GM10248 (cell line): ENCODE results near the gene GNB1.
"Not testable (repeated sequence)": the region's sequence is repeated elsewhere in the genome, so short reads cannot be mapped to it uniquely, and the experiment has no call there.

ENCODE experiments used
- CTCF ChIA-PET: fragments of 300-600 bp; sonication (Branson Sonifier 250); formaldehyde crosslinking; extraction: SDS; loops from one replicate; lab custom pipeline; 2021; ENCODE audit warnings: antibody characterized with exemption; lab: Yijun Ruan, JAX
- POLR2A ChIA-PET: fragments of 350-650 bp; sonication (Branson Sonifier 250); formaldehyde crosslinking; extraction: SDS; loops from one replicate; lab custom pipeline; 2020; ENCODE audit warnings: antibody characterized with exemption; lab: Yijun Ruan, JAX
- DNase-seq: peaks from one replicate; pipeline ENCODE4 v3.0.0; 2012; ENCODE audit errors: extremely low spot score
- TF ChIP-seq, protein P1 (sequence below): IDR thresholded peaks from 2 replicates; pipeline ENCODE4 v1.5.1; 2012; ENCODE audit warnings: mild to moderate bottlenecking, low read depth; ENCODE audit errors: extremely low read depth, missing control alignments, control extremely low read depth

Gene GNB1

DNA sequence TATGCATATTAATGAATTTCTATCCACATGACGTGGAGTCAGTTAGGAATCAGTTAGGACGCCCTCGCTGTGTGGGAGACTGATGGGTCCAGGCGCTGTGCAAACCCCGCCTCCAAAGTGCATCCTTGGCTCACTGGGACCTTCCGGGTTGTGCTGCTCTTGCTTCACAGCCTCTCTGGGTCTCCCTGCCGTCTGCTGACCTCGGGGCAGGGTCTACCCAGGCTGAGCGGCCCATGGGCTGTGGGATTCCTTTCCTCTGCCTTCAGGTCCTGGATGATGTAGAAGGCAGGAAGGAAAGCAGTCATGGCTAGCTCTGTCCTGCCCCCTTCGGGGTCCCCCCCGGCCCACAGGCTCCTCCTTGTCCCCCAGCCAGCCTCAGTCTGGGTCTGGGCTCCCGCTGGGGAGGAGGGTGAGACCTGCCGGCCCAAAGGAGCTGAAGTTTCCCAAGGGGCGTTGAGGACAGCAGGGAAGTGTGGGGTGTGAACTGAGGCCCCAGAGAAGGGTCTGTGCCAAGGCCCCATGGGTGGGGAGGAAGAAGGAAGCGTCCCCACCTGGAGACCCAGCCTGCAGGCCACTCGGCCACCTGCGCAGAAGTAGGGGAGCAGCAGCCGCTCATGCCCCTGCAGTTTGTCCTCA, 142.1 kb downstream of the GNB1 start:
- POLR2A ChIA-PET, result no interaction called here
- CTCF ChIA-PET, result interaction anchor here (1.5 kb wide), 1 partner anchor 27 kb away, joined by 3 read pairs; no protein-coding TSS in a partner anchor
- no peak for DNase-seq
- TF ChIP-seq, protein P1, sequence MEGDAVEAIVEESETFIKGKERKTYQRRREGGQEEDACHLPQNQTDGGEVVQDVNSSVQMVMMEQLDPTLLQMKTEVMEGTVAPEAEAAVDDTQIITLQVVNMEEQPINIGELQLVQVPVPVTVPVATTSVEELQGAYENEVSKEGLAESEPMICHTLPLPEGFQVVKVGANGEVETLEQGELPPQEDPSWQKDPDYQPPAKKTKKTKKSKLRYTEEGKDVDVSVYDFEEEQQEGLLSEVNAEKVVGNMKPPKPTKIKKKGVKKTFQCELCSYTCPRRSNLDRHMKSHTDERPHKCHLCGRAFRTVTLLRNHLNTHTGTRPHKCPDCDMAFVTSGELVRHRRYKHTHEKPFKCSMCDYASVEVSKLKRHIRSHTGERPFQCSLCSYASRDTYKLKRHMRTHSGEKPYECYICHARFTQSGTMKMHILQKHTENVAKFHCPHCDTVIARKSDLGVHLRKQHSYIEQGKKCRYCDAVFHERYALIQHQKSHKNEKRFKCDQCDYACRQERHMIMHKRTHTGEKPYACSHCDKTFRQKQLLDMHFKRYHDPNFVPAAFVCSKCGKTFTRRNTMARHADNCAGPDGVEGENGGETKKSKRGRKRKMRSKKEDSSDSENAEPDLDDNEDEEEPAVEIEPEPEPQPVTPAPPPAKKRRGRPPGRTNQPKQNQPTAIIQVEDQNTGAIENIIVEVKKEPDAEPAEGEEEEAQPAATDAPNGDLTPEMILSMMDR, result no peak

DNA sequence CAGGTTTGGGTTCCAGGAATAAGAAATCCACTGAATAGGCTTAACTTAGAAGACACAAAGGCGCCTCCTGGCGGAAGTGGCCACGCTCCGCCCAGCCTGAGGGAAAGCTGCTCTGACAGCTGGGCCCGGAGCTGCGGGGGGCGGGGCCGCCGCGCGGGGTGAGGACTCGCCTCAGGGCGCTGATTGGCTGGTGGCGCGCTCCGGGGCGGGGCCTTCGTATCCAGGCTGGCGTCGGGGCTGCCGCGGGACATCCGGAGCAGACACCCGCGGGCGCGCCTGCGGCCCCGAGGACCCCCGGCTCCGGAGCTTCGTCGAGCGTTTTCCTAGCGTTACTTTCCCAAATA, 144.3 kb downstream of the GNB1 start:
- DNase-seq, POLR2A ChIA-PET: not testable (repeated sequence)
- CTCF ChIA-PET, result interaction anchor here (0.7 kb wide), 1 partner anchor 160 kb away, joined by 3 read pairs; no protein-coding TSS in a partner anchor

DNA sequence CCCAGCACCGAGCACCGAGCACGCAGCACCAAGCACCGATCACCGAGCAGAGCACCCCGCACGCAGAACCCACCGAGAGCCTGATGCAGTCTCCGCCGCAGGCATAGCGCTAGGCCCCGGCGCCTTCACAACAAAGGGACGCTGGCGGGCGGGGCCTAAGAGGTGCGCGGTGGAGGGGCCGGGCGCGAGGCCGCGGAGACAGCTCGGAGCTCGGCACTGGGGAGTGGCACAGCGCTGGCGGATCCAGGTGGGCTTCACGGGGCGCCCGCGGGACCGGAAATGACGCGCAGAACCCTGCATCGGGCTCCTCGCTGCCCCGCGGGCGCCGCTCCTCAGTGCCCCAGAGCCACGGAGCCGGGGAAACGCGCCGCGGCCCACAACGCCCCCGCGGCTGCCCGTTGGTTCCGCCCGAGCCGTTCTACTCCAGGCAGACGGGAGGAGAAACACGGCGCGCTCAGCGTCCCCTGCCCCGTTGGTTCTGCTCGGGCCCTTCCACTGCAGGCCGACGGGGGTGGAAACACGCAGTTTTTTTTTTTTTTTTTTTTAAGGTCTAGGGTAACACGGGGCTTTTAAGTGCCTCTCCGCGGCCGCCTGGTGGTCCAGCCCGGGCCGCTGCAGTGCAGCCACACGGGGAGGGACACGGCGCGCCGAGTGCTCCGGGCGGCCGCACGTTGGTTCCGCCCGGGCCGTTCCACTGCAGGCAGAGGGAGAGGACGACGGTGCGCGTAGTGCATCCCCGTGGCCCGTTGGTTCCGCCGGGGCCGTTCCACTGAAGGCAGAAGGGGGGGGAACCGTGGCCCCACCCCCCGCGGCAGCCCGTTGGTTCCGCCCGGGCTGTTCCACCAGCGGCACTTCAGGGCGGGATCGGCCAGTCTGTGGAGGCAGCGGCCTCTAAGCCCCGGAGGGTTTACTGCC, 145.0 kb downstream of the GNB1 start:
- POLR2A ChIA-PET, DNase-seq: not testable (repeated sequence)
- CTCF ChIA-PET, result interaction anchor here (0.7 kb wide), 1 partner anchor 161 kb away, joined by 3 read pairs; no protein-coding TSS in a partner anchor

DNA sequence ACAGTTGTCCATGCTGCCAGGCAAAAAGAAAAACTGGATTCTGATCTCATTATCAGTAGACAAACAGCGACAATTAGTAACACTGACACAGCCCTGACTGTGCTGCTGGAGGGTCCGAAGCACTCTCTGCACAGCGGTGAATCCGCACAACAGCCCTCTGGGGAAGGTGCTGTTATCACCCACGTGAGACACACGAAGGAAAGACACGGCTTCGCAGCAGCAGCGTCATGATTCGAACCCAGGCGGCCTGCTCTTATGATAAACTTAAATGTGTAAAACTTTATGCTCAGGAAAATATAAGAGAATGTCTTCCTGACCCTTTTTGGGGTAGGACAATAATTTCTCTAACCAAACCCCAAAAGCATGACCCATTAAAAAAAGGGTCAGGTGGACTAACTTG, 148.4 kb downstream of the GNB1 start:
- DNase-seq, POLR2A ChIA-PET: not testable (repeated sequence)
- CTCF ChIA-PET, result interaction anchor here (1.1 kb wide), 1 partner anchor 38 kb away, joined by 3 read pairs; no protein-coding TSS in a partner anchor

DNA sequence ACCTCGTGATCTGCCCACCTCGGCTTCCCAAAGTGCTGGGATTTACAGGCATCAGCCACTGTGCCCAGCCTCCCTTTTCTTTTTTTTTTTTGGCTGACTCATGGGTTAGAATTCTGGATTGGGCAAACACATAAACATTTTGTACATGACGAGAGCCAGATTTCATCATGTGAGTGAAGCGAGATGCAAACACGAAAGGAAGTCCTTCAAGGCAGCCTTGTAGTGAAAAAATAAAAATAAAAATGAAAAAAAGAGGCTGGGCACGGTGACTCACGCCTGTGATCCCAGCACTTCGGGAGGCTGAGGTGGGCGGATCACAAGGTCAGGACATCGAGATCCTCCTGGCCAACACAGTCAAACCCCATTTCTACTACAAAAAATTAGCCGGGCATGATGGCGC, 149.9 kb downstream of the GNB1 start:
- CTCF ChIA-PET, DNase-seq, POLR2A ChIA-PET: not testable (repeated sequence)

DNA sequence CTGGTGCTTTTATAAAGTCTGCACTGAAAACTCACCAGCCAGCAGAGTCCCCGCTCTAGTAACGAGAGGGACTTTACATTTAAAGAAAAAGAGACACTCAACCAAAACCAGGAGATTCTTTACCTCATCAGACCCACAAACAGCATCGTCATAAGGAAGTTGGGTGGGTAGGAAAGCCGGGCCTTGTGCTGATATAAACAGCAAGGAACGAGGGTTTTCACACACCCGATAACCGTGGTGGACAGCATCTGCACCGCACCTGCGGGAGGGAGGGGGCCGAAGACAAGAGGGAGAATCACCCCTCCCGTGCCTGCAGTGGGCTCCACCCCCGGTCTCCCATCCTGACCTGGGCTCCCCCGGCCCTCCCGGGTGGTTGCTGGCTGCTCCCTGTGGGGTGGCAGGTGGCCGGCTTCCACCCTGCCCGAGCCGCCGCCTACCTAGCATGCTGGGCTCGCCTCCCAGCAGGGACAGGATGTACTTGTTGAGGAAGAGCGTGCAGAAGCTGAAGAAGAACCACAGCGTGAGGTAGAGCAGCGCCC, 152.0 kb downstream of the GNB1 start:
- DNase-seq, POLR2A ChIA-PET, CTCF ChIA-PET: not testable (repeated sequence)

DNA sequence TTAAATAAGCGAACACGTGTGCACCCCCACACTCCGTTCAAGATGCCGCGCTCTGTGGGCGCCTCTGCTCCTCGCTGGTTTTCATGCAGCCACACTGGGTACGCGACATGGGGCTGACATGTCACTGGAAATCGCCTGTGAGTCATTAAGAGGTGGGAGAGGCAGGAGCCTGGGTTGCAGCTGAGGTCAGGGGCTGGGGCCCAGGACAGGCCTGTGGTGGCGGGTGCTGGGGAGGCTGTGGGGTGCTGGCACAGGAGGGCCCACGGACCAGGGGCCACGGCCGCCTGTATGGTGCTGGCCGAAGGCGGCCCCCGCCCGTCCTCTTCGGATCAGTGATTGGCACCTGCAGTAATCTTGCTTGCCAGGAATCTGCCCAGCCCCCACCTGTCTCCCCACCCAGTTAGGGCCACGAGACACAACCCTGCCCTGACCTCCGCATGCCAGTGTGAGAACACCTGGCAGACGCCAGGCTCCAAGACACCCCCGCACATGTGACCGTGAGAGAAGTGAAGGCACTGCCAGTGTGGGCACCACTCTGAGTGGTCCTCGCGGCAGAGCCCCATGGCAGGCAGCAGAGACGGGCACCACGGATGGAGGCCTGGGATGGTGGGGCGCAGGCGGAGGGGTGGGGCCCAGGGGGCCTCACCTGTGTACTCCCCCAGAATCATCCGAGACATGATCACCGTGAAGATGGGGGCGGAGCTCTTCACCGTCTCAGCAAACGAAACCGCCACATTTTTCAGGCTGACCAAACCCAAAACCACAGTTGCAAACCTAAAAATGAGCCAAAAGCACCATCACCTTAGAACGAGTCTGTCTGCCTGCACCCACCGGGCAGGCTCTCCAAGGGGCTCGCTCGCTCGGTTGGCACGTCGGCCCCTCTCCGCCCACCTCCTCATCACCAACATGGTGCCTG, 153.0 kb downstream of the GNB1 start:
- DNase-seq, CTCF ChIA-PET, POLR2A ChIA-PET: not testable (repeated sequence)
